A673 (cell line): ENCODE data around the gene OTX1.

ENCODE experiments used
- EZH2 ChIP-seq: fragments of 200-600 bp; sonication (generic); IDR thresholded peaks from 2 replicates; pipeline ENCODE4 v1.6.1; 2017; ENCODE audit warnings: borderline replicate concordance, low read depth, mild to moderate bottlenecking, mixed read lengths, antibody characterized with exemption, low read length; ENCODE audit not compliant: poor library complexity, severe bottlenecking
- TF ChIP-seq, protein P1 (sequence below): fragments of 300-800, 200-600 bp; sonication (generic); conservative IDR thresholded peaks from 2 replicates; pipeline ENCODE4 v1.5.1; 2017; ENCODE audit warnings: low read depth, mild to moderate bottlenecking, antibody characterized with exemption, low read length, moderate library complexity, mixed read lengths

DNA sequence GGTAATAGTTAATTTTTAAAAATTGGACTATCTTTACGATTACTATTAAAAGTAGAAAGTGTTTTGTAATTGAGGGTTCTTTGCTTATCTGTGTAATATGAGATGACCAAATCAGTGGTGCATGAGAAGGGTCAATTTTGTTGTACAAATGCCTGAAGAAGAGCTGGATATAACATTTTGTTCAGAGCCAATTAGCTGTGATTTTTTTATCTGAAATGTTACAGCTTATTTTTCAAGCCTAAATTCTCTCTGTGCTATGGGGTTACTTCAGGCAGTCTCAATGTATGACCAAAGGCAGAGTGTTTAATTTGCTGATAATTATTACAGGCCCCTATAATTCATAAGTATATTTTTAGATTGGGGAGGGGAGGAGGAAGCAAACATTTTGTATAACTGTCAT lies 41.8 kb downstream of the OTX1 start:
- TF ChIP-seq EZH2 = no peak
- TF ChIP-seq, protein P1, sequence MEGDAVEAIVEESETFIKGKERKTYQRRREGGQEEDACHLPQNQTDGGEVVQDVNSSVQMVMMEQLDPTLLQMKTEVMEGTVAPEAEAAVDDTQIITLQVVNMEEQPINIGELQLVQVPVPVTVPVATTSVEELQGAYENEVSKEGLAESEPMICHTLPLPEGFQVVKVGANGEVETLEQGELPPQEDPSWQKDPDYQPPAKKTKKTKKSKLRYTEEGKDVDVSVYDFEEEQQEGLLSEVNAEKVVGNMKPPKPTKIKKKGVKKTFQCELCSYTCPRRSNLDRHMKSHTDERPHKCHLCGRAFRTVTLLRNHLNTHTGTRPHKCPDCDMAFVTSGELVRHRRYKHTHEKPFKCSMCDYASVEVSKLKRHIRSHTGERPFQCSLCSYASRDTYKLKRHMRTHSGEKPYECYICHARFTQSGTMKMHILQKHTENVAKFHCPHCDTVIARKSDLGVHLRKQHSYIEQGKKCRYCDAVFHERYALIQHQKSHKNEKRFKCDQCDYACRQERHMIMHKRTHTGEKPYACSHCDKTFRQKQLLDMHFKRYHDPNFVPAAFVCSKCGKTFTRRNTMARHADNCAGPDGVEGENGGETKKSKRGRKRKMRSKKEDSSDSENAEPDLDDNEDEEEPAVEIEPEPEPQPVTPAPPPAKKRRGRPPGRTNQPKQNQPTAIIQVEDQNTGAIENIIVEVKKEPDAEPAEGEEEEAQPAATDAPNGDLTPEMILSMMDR = no peak
